Measurements from ENCODE around the gene HECW1.

Gene HECW1

GRCh38 chr7:43495572-43495971 is 383.1 kb downstream of the HECW1 start:
- no peaks in the 10 kb centered on the region for H3K79me2 ChIP-seq (ENCODE audit: insufficient read depth, low read length)
- no peaks in the 10 kb centered on the region for H3K9me3 ChIP-seq (ENCODE audit: insufficient read depth, low read depth, low read length)
- H3K4me3 ChIP-seq (ENCODE audit: low read length, poor library complexity, severe bottlenecking) = no peak overlapping the region
- H3K9ac ChIP-seq (ENCODE audit: low read depth, low read length, poor library complexity, severe bottlenecking) = no peak overlapping the region
- peaks cover 21% of the 10 kb centered on the region for H3K4me1 ChIP-seq (ENCODE audit: insufficient read depth, low read length, poor library complexity, severe bottlenecking)
- no peak overlapping the region for H2AFZ ChIP-seq (ENCODE audit: low read length)
- H3K4me2 ChIP-seq (ENCODE audit: low read depth, low read length, poor library complexity, severe bottlenecking) = no peak overlapping the region
- no peaks in the 10 kb centered on the region for H3K9me2 ChIP-seq (replicated peaks; ENCODE audit: low read depth, low read length)
- no peaks in the 10 kb centered on the region for H3F3A ChIP-seq (ENCODE audit: low read depth)
- H3K36me3 ChIP-seq (ENCODE audit: insufficient read depth, low read length) = no peaks in the 10 kb centered on the region
- TF ChIP-seq EZH2phosphoT487 (IDR thresholded peaks at IDR 0.05; ENCODE audit: borderline replicate concordance) = no peak
- TF ChIP-seq, protein P1, sequence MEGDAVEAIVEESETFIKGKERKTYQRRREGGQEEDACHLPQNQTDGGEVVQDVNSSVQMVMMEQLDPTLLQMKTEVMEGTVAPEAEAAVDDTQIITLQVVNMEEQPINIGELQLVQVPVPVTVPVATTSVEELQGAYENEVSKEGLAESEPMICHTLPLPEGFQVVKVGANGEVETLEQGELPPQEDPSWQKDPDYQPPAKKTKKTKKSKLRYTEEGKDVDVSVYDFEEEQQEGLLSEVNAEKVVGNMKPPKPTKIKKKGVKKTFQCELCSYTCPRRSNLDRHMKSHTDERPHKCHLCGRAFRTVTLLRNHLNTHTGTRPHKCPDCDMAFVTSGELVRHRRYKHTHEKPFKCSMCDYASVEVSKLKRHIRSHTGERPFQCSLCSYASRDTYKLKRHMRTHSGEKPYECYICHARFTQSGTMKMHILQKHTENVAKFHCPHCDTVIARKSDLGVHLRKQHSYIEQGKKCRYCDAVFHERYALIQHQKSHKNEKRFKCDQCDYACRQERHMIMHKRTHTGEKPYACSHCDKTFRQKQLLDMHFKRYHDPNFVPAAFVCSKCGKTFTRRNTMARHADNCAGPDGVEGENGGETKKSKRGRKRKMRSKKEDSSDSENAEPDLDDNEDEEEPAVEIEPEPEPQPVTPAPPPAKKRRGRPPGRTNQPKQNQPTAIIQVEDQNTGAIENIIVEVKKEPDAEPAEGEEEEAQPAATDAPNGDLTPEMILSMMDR (conservative IDR thresholded peaks at IDR 0.05; ENCODE audit: low read length) = no peak
- H4K20me1 ChIP-seq (ENCODE audit: insufficient read depth, low read length, poor library complexity, severe bottlenecking) = no peaks in the 10 kb centered on the region
- H3K27me3 ChIP-seq (ENCODE audit: insufficient read depth, low read length, poor library complexity, severe bottlenecking) = no peaks in the 10 kb centered on the region

GRCh38 chr7:43496596-43496995 is 384.1 kb downstream of the HECW1 start:
- no peak overlapping the region for H2AFZ ChIP-seq (ENCODE audit: low read length)
- H4K20me1 ChIP-seq (ENCODE audit: insufficient read depth, low read length, poor library complexity, severe bottlenecking) = no peaks in the 10 kb centered on the region
- no peaks in the 10 kb centered on the region for H3K36me3 ChIP-seq (ENCODE audit: insufficient read depth, low read length)
- H3K79me2 ChIP-seq (ENCODE audit: insufficient read depth, low read length) = no peaks in the 10 kb centered on the region
- peak overlapping the region; percentile 19 for H3K4me2 ChIP-seq (ENCODE audit: low read depth, low read length, poor library complexity, severe bottlenecking)
- H3F3A ChIP-seq (ENCODE audit: low read depth) = no peaks in the 10 kb centered on the region
- H3K27me3 ChIP-seq (ENCODE audit: insufficient read depth, low read length, poor library complexity, severe bottlenecking) = no peaks in the 10 kb centered on the region
- H3K9me2 ChIP-seq (replicated peaks; ENCODE audit: low read depth, low read length) = no peaks in the 10 kb centered on the region
- H3K9me3 ChIP-seq (ENCODE audit: insufficient read depth, low read depth, low read length) = no peaks in the 10 kb centered on the region
- no peak overlapping the region for H3K9ac ChIP-seq (ENCODE audit: low read depth, low read length, poor library complexity, severe bottlenecking)
- H3K4me3 ChIP-seq (ENCODE audit: low read length, poor library complexity, severe bottlenecking) = no peak overlapping the region
- H3K4me1 ChIP-seq (ENCODE audit: insufficient read depth, low read length, poor library complexity, severe bottlenecking) = peaks cover 21% of the 10 kb centered on the region
- TF ChIP-seq, protein P1 (conservative IDR thresholded peaks at IDR 0.05; ENCODE audit: low read length) = no peak
- no peak for TF ChIP-seq EZH2phosphoT487 (IDR thresholded peaks at IDR 0.05; ENCODE audit: borderline replicate concordance)

- no peak overlapping the region for H3K9ac ChIP-seq (ENCODE audit: low read depth, low read length, poor library complexity, severe bottlenecking)
- no peak overlapping the region for H2AFZ ChIP-seq (ENCODE audit: low read length)
- no peak for TF ChIP-seq EZH2phosphoT487 (IDR thresholded peaks at IDR 0.05; ENCODE audit: borderline replicate concordance)
- TF ChIP-seq, protein P1 (conservative IDR thresholded peaks at IDR 0.05; ENCODE audit: low read length) = no peak
- H3K9me2 ChIP-seq (replicated peaks; ENCODE audit: low read depth, low read length) = no peaks in the 10 kb centered on the region
- no peaks in the 10 kb centered on the region for H3K36me3 ChIP-seq (ENCODE audit: insufficient read depth, low read length)
- H3F3A ChIP-seq (ENCODE audit: low read depth) = no peaks in the 10 kb centered on the region
- peaks cover 14% of the 10 kb centered on the region for H3K4me1 ChIP-seq (ENCODE audit: insufficient read depth, low read length, poor library complexity, severe bottlenecking)
- no peaks in the 10 kb centered on the region for H4K20me1 ChIP-seq (ENCODE audit: insufficient read depth, low read length, poor library complexity, severe bottlenecking)
- H3K27me3 ChIP-seq (ENCODE audit: insufficient read depth, low read length, poor library complexity, severe bottlenecking) = no peaks in the 10 kb centered on the region
- H3K4me3 ChIP-seq (ENCODE audit: low read length, poor library complexity, severe bottlenecking) = no peak overlapping the region
- H3K79me2 ChIP-seq (ENCODE audit: insufficient read depth, low read length) = no peaks in the 10 kb centered on the region
- H3K4me2 ChIP-seq (ENCODE audit: low read depth, low read length, poor library complexity, severe bottlenecking) = no peak overlapping the region
- H3K9me3 ChIP-seq (ENCODE audit: insufficient read depth, low read depth, low read length) = no peaks in the 10 kb centered on the region
Measured at GRCh38 chr7:43501870-43502269, 389.4 kb downstream of the HECW1 start.
